H9 (cell line): ENCODE data around the gene MYOM3. TPM values are rescaled to one million over a fixed set of nuclear protein-coding genes. Genes with fewer than 3 reads are reported as not detected.

ENCODE experiments used
- DNase-seq: peaks from one replicate; pipeline ENCODE4 v3.0.0-alpha.2; 2017
- H2AFZ ChIP-seq: one replicate; pipeline ENCODE4 v1.6.1; 2013; ENCODE audit warnings: mild to moderate bottlenecking, low read length, control low read depth, moderate library complexity
- H2AK5ac ChIP-seq: 2 replicates; pipeline ENCODE4 v1.6.1; 2013; ENCODE audit warnings: low read length, control low read depth, mixed read lengths; ENCODE audit not compliant: insufficient read length
- H2BK120ac ChIP-seq: one replicate; pipeline ENCODE4 v1.6.1; 2013; ENCODE audit warnings: low read depth, mild to moderate bottlenecking, low read length, control low read depth, inconsistent platforms; ENCODE audit not compliant: poor library complexity, severe bottlenecking
- H2BK12ac ChIP-seq: 2 replicates; pipeline ENCODE4 v1.6.1; 2013; ENCODE audit warnings: low read length, control low read depth, mixed read lengths, low read depth; ENCODE audit not compliant: insufficient read length
- H2BK15ac ChIP-seq: 2 replicates; pipeline ENCODE4 v1.6.1; 2013; ENCODE audit warnings: low read depth, low read length, control low read depth
- H2BK20ac ChIP-seq: one replicate; pipeline ENCODE4 v1.6.1; 2013; ENCODE audit warnings: low read depth, mild to moderate bottlenecking, low read length, control low read depth, inconsistent platforms; ENCODE audit not compliant: poor library complexity, severe bottlenecking
- H2BK5ac ChIP-seq: 2 replicates; pipeline ENCODE4 v1.6.1; 2013; ENCODE audit warnings: low read length, control low read depth, mixed read lengths; ENCODE audit not compliant: insufficient read length
- H3K14ac ChIP-seq: 2 replicates; pipeline ENCODE4 v1.6.1; 2013; ENCODE audit warnings: low read length, control low read depth; ENCODE audit not compliant: insufficient read depth
- H3K18ac ChIP-seq: 2 replicates; pipeline ENCODE4 v1.6.1; 2013; ENCODE audit warnings: low read depth, mild to moderate bottlenecking, mixed read lengths, low read length, control low read depth; ENCODE audit not compliant: insufficient read length
- H3K23ac ChIP-seq: 2 replicates; pipeline ENCODE4 v1.6.1; 2013; ENCODE audit warnings: low read length, control low read depth, mixed read lengths, low read depth; ENCODE audit not compliant: insufficient read length
- H3K23me2 ChIP-seq: 2 replicates; pipeline ENCODE4 v1.6.1; 2013; ENCODE audit warnings: low read depth, mild to moderate bottlenecking, mixed read lengths, low read length, control low read depth; ENCODE audit not compliant: insufficient read length, poor library complexity, severe bottlenecking
- H3K27ac ChIP-seq: 2 replicates; pipeline ENCODE4 v1.5.1; 2013; ENCODE audit warnings: low read length, control low read depth, mixed read lengths, low read depth; ENCODE audit not compliant: insufficient read length
- H3K27me3 ChIP-seq: 2 replicates; pipeline ENCODE4 v1.6.1; 2013; ENCODE audit warnings: low read length, control low read depth, inconsistent platforms; ENCODE audit not compliant: insufficient read depth
- H3K4ac ChIP-seq: 2 replicates; pipeline ENCODE4 v1.6.1; 2013; ENCODE audit warnings: low read depth, mild to moderate bottlenecking, control low read depth, inconsistent platforms, low read length, moderate library complexity
- H3K4me1 ChIP-seq: 2 replicates; pipeline ENCODE4 v1.6.1; 2013; ENCODE audit warnings: low read length, control low read depth, inconsistent platforms; ENCODE audit not compliant: insufficient read depth
- H3K4me2 ChIP-seq: 2 replicates; pipeline ENCODE4 v1.6.1; 2013; ENCODE audit warnings: low read length, control low read depth, mixed read lengths; ENCODE audit not compliant: insufficient read length, insufficient read depth
- H3K56ac ChIP-seq: 2 replicates; pipeline ENCODE4 v1.6.1; 2013; ENCODE audit warnings: low read depth, mild to moderate bottlenecking, mixed read lengths, low read length, control low read depth; ENCODE audit not compliant: insufficient read length
- H3K79me1 ChIP-seq: 2 replicates; pipeline ENCODE4 v1.6.1; 2013; ENCODE audit warnings: low read depth, mild to moderate bottlenecking, moderate library complexity, low read length, control low read depth, inconsistent platforms; ENCODE audit not compliant: insufficient read depth, poor library complexity, severe bottlenecking
- H3K79me2 ChIP-seq: 2 replicates; pipeline ENCODE4 v1.6.1; 2013; ENCODE audit warnings: low read length, control low read depth, inconsistent platforms; ENCODE audit not compliant: insufficient read depth
- H3K9ac ChIP-seq: 2 replicates; pipeline ENCODE4 v1.6.1; 2013; ENCODE audit warnings: low read length, control low read depth, mixed read lengths; ENCODE audit not compliant: insufficient read length; ENCODE audit errors: extremely low read depth
- H3K9me3 ChIP-seq: one replicate; pipeline ENCODE4 v1.6.1; 2013; ENCODE audit warnings: low read depth, low read length, inconsistent platforms; ENCODE audit not compliant: control insufficient read depth
- H3T11ph ChIP-seq: one replicate; pipeline ENCODE4 v1.6.1; 2013; ENCODE audit warnings: mild to moderate bottlenecking, low read length, control low read depth, inconsistent platforms
- H4K20me1 ChIP-seq: one replicate; pipeline ENCODE4 v1.6.1; 2013; ENCODE audit not compliant: control insufficient read depth, insufficient read length, insufficient read depth
- H4K5ac ChIP-seq: 2 replicates; pipeline ENCODE4 v1.6.1; 2013; ENCODE audit warnings: low read depth, mild to moderate bottlenecking, mixed read lengths, low read length, control low read depth; ENCODE audit not compliant: insufficient read length
- H4K8ac ChIP-seq: replicated peaks from 2 replicates; pipeline ENCODE4 v1.6.1; 2013; ENCODE audit warnings: low read length, control low read depth, mixed read lengths, low read depth; ENCODE audit not compliant: insufficient read length
- H4K91ac ChIP-seq: 2 replicates; pipeline ENCODE4 v1.6.1; 2013; ENCODE audit warnings: low read depth, mild to moderate bottlenecking, moderate library complexity, mixed read lengths, low read length, control low read depth; ENCODE audit not compliant: insufficient read length
- H3K27ac Mint-ChIP-seq, 3 experiments: 2 replicates in 2 of 3; 3 replicates in 1 of 3; pipeline ENCODE4 v1.8.0; 2020 to 2021; ENCODE audit warnings: mixed read lengths in 3 of 3, mild to moderate bottlenecking in 1 of 3, moderate library complexity in 1 of 3
- H3K27me3 Mint-ChIP-seq: 2 replicates; pipeline ENCODE4 v1.8.0; 2021; ENCODE audit warnings: low read depth, mild to moderate bottlenecking, moderate library complexity, mixed read lengths
- H3K36me3 Mint-ChIP-seq, 3 experiments: 2 replicates in 2 of 3; 3 replicates in 1 of 3; pipeline ENCODE4 v1.8.0; 2020 to 2021; ENCODE audit warnings: low read depth in 3 of 3, mixed read lengths in 3 of 3; ENCODE audit not compliant: insufficient read depth in 1 of 3
- H3K4me1 Mint-ChIP-seq, 2 experiments: 2 replicates each; pipeline ENCODE4 v1.8.0; 2020; ENCODE audit warnings: mixed read lengths in 2 of 2
- H3K4me3 Mint-ChIP-seq, 2 experiments: 2 replicates in 1 of 2; 3 replicates in 1 of 2; pipeline ENCODE4 v1.8.0; 2020 to 2021; ENCODE audit warnings: mild to moderate bottlenecking in 2 of 2, mixed read lengths in 2 of 2, moderate library complexity in 1 of 2
- H3K9me3 Mint-ChIP-seq, 2 experiments: 2 replicates in 1 of 2; 3 replicates in 1 of 2; pipeline ENCODE4 v1.8.0; 2020; ENCODE audit warnings: mild to moderate bottlenecking in 2 of 2, mixed read lengths in 2 of 2, moderate library complexity in 1 of 2
- WGBS: extraction: QIAGEN DNeasy Blood & Tissue Kit; methylation state at CpG from one replicate; pipeline ENCODE4 v1.1.7; 2013; ENCODE audit warnings: missing lambda C conversion rate, low lambda C conversion rate, mixed read lengths; ENCODE audit not compliant: insufficient read length; ENCODE audit errors: extremely low coverage; 5-methylcytosine and 5-hydroxymethylcytosine counted together
- total RNA-seq: library from RNA; stranded (reverse); gene quantifications from 2 replicates; pipeline ENCODE4 v1.2.1, GENCODE V29; 2021
- TF ChIP-seq, protein P1 (sequence below): fragments of 200-600 bp; sonication (generic); conservative IDR thresholded peaks from 3 replicates; pipeline ENCODE4 v1.8.0; 2021; ENCODE audit warnings: antibody characterized with exemption, mild to moderate bottlenecking

The MYOM3 gene
- total RNA-seq, 1 experiment from 2014 or later = 0.11 TPM

GRCh38 chr1:24157918-24158481 lies 46.1 kb upstream of the MYOM3 start:
- no peak overlapping the region for H3T11ph ChIP-seq
- H2BK12ac ChIP-seq = no peak overlapping the region
- H4K20me1 ChIP-seq = no peaks in the 10 kb centered on the region
- H3K4me1 ChIP-seq = no peaks in the 10 kb centered on the region; the same call in 1 of the 2 replicates
- H3K27ac Mint-ChIP-seq = peak overlapping the region; percentile 40 to 79 (median 68); a peak in 3 of 7 replicates
- H2BK5ac ChIP-seq = no peak overlapping the region
- H2BK15ac ChIP-seq = no peak overlapping the region
- no peaks in the 10 kb centered on the region for H3K27me3 ChIP-seq
- no peak overlapping the region for H3K9ac ChIP-seq
- H2AK5ac ChIP-seq = no peak overlapping the region
- no peak overlapping the region for H2AFZ ChIP-seq
- no peaks in the 10 kb centered on the region; the same call in 1 of the 2 replicates for H3K27me3 Mint-ChIP-seq
- no peak overlapping the region for H3K14ac ChIP-seq
- no peak overlapping the region for H2BK120ac ChIP-seq
- no peaks in the 10 kb centered on the region for H3K79me1 ChIP-seq
- H3K36me3 Mint-ChIP-seq = peaks cover 7 to 46% (median 38%) of the 10 kb centered on the region in 3 experiments
- H3K27ac ChIP-seq = no peak overlapping the region
- no peak overlapping the region for H4K8ac ChIP-seq
- peaks cover 20% of the 10 kb centered on the region in 2 experiments for H3K4me1 Mint-ChIP-seq
- no CpG with 5 or more reads among the region's 6 CpGs for WGBS
- no peaks in the 10 kb centered on the region for H3K9me3 ChIP-seq
- TF ChIP-seq, protein P1, sequence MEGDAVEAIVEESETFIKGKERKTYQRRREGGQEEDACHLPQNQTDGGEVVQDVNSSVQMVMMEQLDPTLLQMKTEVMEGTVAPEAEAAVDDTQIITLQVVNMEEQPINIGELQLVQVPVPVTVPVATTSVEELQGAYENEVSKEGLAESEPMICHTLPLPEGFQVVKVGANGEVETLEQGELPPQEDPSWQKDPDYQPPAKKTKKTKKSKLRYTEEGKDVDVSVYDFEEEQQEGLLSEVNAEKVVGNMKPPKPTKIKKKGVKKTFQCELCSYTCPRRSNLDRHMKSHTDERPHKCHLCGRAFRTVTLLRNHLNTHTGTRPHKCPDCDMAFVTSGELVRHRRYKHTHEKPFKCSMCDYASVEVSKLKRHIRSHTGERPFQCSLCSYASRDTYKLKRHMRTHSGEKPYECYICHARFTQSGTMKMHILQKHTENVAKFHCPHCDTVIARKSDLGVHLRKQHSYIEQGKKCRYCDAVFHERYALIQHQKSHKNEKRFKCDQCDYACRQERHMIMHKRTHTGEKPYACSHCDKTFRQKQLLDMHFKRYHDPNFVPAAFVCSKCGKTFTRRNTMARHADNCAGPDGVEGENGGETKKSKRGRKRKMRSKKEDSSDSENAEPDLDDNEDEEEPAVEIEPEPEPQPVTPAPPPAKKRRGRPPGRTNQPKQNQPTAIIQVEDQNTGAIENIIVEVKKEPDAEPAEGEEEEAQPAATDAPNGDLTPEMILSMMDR = peak; percentile 54
- no peak overlapping the region for H3K56ac ChIP-seq
- H3K9me3 Mint-ChIP-seq = no peaks in the 10 kb centered on the region
- H2BK20ac ChIP-seq = no peak overlapping the region
- DNase-seq = no peak
- H4K91ac ChIP-seq = no peak overlapping the region
- no peak overlapping the region for H3K4ac ChIP-seq
- H3K18ac ChIP-seq = no peak overlapping the region
- H4K5ac ChIP-seq = no peak overlapping the region
- no peak overlapping the region for H3K4me2 ChIP-seq
- no peaks in the 10 kb centered on the region for H3K79me2 ChIP-seq
- H3K4me3 Mint-ChIP-seq = no peak overlapping the region
- no peak overlapping the region for H3K23ac ChIP-seq
- no peaks in the 10 kb centered on the region for H3K23me2 ChIP-seq
